HCT116 (cell line): ENCODE data around the gene SELENOM. TPM values are rescaled to one million over a fixed set of nuclear protein-coding genes. Genes with fewer than 3 reads are reported as not detected.

ENCODE experiments used
- ATAC-seq: fragments of 200-7000 bp; cut with Tn5 transposase; 2 replicates; pipeline ENCODE4 v1.9.1; 2020; ENCODE audit warnings: mild to moderate bottlenecking, moderate library complexity
- BruUV-seq: library from RNA; stranded (reverse); fragments of 400-500 nt; replicated peaks from 2 replicates; lab custom pipeline; 2021; lab: Mats Ljungman, UMichigan
- CTCF ChIA-PET: fragments of 300-600 bp; sonication (Branson Sonifier 250); formaldehyde crosslinking; loops from one replicate; lab custom pipeline; 2021; ENCODE audit warnings: antibody characterized with exemption; lab: Charles Lee
- POLR2A ChIA-PET: fragments of 300-600, 350-600 bp; sonication (Branson Sonifier 250); formaldehyde crosslinking; loops from one replicate; lab custom pipeline; 2021; ENCODE audit warnings: antibody characterized with exemption; lab: Charles Lee
- RAD21 ChIA-PET, 2 experiments: fragments of 300-600 bp; sonication (Branson Sonifier 250); formaldehyde crosslinking; loops; one replicate each; lab custom pipeline; 2023; ENCODE audit warnings: low total read pairs in 2 of 2; ENCODE audit not compliant: uncharacterized antibody in 2 of 2, unreplicated experiment in 2 of 2, low non-redundant PET in 1 of 2; lab: Charles Lee
- DNase-seq: peaks from one replicate; pipeline ENCODE4 v3.0.0-alpha.2; 2010; ENCODE audit warnings: low read depth, low spot score
- H2AFZ ChIP-seq: fragments of 200-600 bp; shearing (Covaris generic), sonication (generic); 2 replicates; pipeline ENCODE4 v1.6.1; 2017; ENCODE audit warnings: low read depth, mixed run types, mixed read lengths, antibody characterized with exemption, low read length; ENCODE audit not compliant: poor library complexity, severe bottlenecking
- H3K27ac ChIP-seq: 2 replicates; pipeline ENCODE4 v1.5.1; 2012; ENCODE audit warnings: low read depth, low read length
- H3K27me3 ChIP-seq: fragments of 200-600 bp; sonication (generic); 2 replicates; pipeline ENCODE4 v1.6.1; 2016; ENCODE audit warnings: mixed run types, low read length, mixed read lengths; ENCODE audit not compliant: insufficient read depth
- H3K36me3 ChIP-seq, 2 experiments: fragments of 200-500 bp in 1 of 2; fragments of 200-600 bp in 1 of 2; sonication (Bioruptor generic) in 1 of 2; sonication (generic) in 1 of 2; 2 replicates each; pipeline versions ENCODE4 v1.5.1 to v1.6.1; 2014 to 2016; ENCODE audit warnings: low read length in 2 of 2, inconsistent platforms in 1 of 2, mixed read lengths in 1 of 2, mixed run types in 1 of 2; ENCODE audit not compliant: insufficient read depth in 2 of 2, control insufficient read depth in 1 of 2
- H3K4me1 ChIP-seq, 2 experiments: fragments of 200-600 bp in 1 of 2; sonication (generic) in 1 of 2; 2 replicates each; pipeline versions ENCODE4 v1.5.1 to v1.6.1; 2012 to 2017; ENCODE audit warnings: low read length in 2 of 2, inconsistent platforms in 1 of 2, mild to moderate bottlenecking in 1 of 2, mixed read lengths in 1 of 2, mixed run types in 1 of 2, moderate library complexity in 1 of 2; ENCODE audit not compliant: insufficient read depth in 2 of 2, control insufficient read depth in 1 of 2
- H3K4me2 ChIP-seq: fragments of 200-600 bp; sonication (generic); 2 replicates; pipeline ENCODE4 v1.6.1; 2017; ENCODE audit warnings: mixed run types, low read length, mixed read lengths
- H3K4me3 ChIP-seq, 2 experiments: fragments of 200-600 bp in 1 of 2; sonication (generic) in 1 of 2; replicated peaks in 1 of 2; 2 replicates each; pipeline ENCODE4 v1.5.1; 2011 to 2016; ENCODE audit warnings: low read length in 2 of 2, control low read depth in 1 of 2, low read depth in 1 of 2, mild to moderate bottlenecking in 1 of 2, mixed read lengths in 1 of 2, mixed run types in 1 of 2
- H3K79me2 ChIP-seq: fragments of 200-600 bp; sonication (generic); 2 replicates; pipeline ENCODE4 v1.6.1; 2017; ENCODE audit warnings: mild to moderate bottlenecking, mixed run types, low read length, moderate library complexity, mixed read lengths; ENCODE audit not compliant: insufficient read depth
- H3K9ac ChIP-seq: fragments of 200-600 bp; sonication (generic); 2 replicates; pipeline ENCODE4 v1.6.1; 2016; ENCODE audit warnings: low read length, mixed read lengths
- H3K9me2 ChIP-seq: fragments of 200-600 bp; sonication (generic), shearing (Covaris generic); 2 replicates; pipeline ENCODE4 v1.6.1; 2017; ENCODE audit warnings: mixed run types, mild to moderate bottlenecking, moderate library complexity; ENCODE audit not compliant: insufficient read depth
- H3K9me3 ChIP-seq, 2 experiments: fragments of 200-500 bp in 1 of 2; fragments of 200-600 bp in 1 of 2; sonication (Bioruptor generic) in 1 of 2; sonication (generic) in 1 of 2; 2 replicates each; pipeline ENCODE4 v1.6.1; 2014 to 2017; ENCODE audit warnings: low read length in 2 of 2, mixed read lengths in 2 of 2, inconsistent platforms in 1 of 2, low read depth in 1 of 2, mild to moderate bottlenecking in 1 of 2, mixed run types in 1 of 2, moderate library complexity in 1 of 2; ENCODE audit not compliant: control insufficient read depth in 1 of 2, insufficient read depth in 1 of 2
- H4K20me1 ChIP-seq: fragments of 200-600 bp; sonication (generic), shearing (Covaris generic); 2 replicates; pipeline ENCODE4 v1.6.1; 2017; ENCODE audit warnings: mixed run types, mild to moderate bottlenecking, moderate library complexity; ENCODE audit not compliant: insufficient read depth
- ELF1 ChIP-seq: IDR thresholded peaks from 2 replicates; pipeline ENCODE4 v1.6.1; 2012; ENCODE audit warnings: low read depth, borderline replicate concordance
- EZH2 ChIP-seq: fragments of 200-600 bp; sonication (generic); IDR thresholded peaks from 2 replicates; pipeline ENCODE4 v1.6.1; 2017; ENCODE audit warnings: antibody characterized with exemption, mixed run types
- POLR2A ChIP-seq: IDR thresholded peaks from 2 replicates; pipeline ENCODE4 v1.7.0; 2011; ENCODE audit warnings: borderline replicate concordance; ENCODE audit not compliant: insufficient read depth, insufficient read length; ENCODE audit errors: extremely low read depth
- SIN3A ChIP-seq: IDR thresholded peaks from 2 replicates; pipeline ENCODE4 v1.6.1; 2012; ENCODE audit warnings: low read depth
- SP1 ChIP-seq: IDR thresholded peaks from 2 replicates; pipeline ENCODE4 v1.6.1; 2012; ENCODE audit warnings: low read depth
- YY1 ChIP-seq: IDR thresholded peaks from 2 replicates; pipeline ENCODE4 v1.6.1; 2011; ENCODE audit warnings: low read length, low read depth, moderate library complexity, mild to moderate bottlenecking; ENCODE audit not compliant: insufficient replicate concordance; ENCODE audit errors: extremely low read depth
- intact Hi-C: fragments of 100-400 bp; cut with micrococcal nuclease; formaldehyde crosslinking; loops from 2 replicates; pipeline ENCODE4 v1.10.0; 2022
- total RNA-seq: library from RNA; stranded (reverse); gene quantifications from one replicate; pipeline ENCODE4 v1.2.1, GENCODE V29; 2021; ENCODE audit not compliant: unreplicated experiment

SELENOM gene
- total RNA-seq, 1 experiment from 2014 or later, result 65.6 TPM

- intact Hi-C loops, result loop anchor here (1.0 kb wide), 3 partner anchors 41 to 164 kb away; no protein-coding TSS in a partner anchor
- Histone ChIP-seq H4K20me1 (no peaks in the 10 kb centered on the region), H3K79me2 (no peaks in the 10 kb centered on the region; the same call in 1 of the 2 replicates), H3K4me2 (peak overlapping the region; percentile 78), H3K4me3 (peak overlapping the region; percentile 43 to 53)
- peak; percentile 21 for ATAC-seq
- DNase-seq, result no peak
- TF ChIP-seq POLR2A (peak; percentile 8), SP1 (no peak), ELF1 (no peak)
- TF ChIP-seq, all 23 proteins: peak for 1
- H2AFZ ChIP-seq, result peak overlapping the region; percentile 87
- peak overlapping the region; percentile 39; the same call in 1 of the 2 replicates for H3K27ac ChIP-seq
- no peaks in the 10 kb centered on the region for H3K9me3 ChIP-seq
- RAD21 ChIA-PET, result interaction anchor here (0.7 to 1.7 kb wide), 10 partner anchors 24 to 343 kb away, joined by 3 to 8 read pairs (median 3); no protein-coding TSS in a partner anchor
- 0 out of 4 replicates have a peak, but pooled peaks cover 0 to 3% of the 10 kb centered on the region in 2 experiments for H3K36me3 ChIP-seq
- H3K9me2 ChIP-seq, result no peaks in the 10 kb centered on the region
- H3K9ac ChIP-seq, result peak overlapping the region; percentile 43
- CTCF ChIA-PET, result interaction anchor here (0.7 to 3.5 kb wide), 33 partner anchors 9 to 473 kb away, joined by 3 to 57 read pairs (median 5); partner anchors contain the start of genes INPP5J, RNF185 and SMTN
- BruUV-seq, result no TSS peak
- POLR2A ChIA-PET, result interaction anchor here (0.9 to 1.9 kb wide), 13 partner anchors 8 to 139 kb away, joined by 3 to 8 read pairs (median 4); partner anchors contain the start of genes INPP5J, MORC2 and SMTN
- peaks cover 14 to 21% of the 10 kb centered on the region in 2 experiments; a peak in 3 of 4 replicates for H3K4me1 ChIP-seq
- no peaks in the 10 kb centered on the region for H3K27me3 ChIP-seq
Observed at GRCh38 chr22:31107894-31108218, 488 bp upstream of the SELENOM start.

- POLR2A ChIA-PET, result interaction anchor here (0.9 to 1.9 kb wide), 7 partner anchors 8 to 138 kb away, joined by 3 to 6 read pairs (median 4); partner anchors contain the start of genes MORC2 and SMTN
- Histone ChIP-seq H3K4me2 (peak overlapping the region; percentile 99), H3K4me3 (peak overlapping the region; percentile 90 to 97), H3K9ac (peak overlapping the region; percentile 95), H3K36me3 (peaks cover 0 to 9% of the 10 kb centered on the region in 2 experiments; a peak in 1 of 4 replicates), H4K20me1 (no peaks in the 10 kb centered on the region), H2AFZ (no peak overlapping the region), H3K4me1 (peaks cover 14 to 31% of the 10 kb centered on the region in 2 experiments; a peak in 3 of 4 replicates), H3K27me3 (no peaks in the 10 kb centered on the region), H3K9me2 (no peaks in the 10 kb centered on the region), H3K27ac (peak overlapping the region; percentile 75), H3K79me2 (no peaks in the 10 kb centered on the region; the same call in 1 of the 2 replicates), H3K9me3 (no peaks in the 10 kb centered on the region)
- peak; percentile 15 for ATAC-seq
- CTCF ChIA-PET, result interaction anchor here (0.8 to 3.5 kb wide), 16 partner anchors 8 to 207 kb away, joined by 3 to 57 read pairs (median 9); partner anchors contain the start of genes MORC2 and TUG1
- no peak for TF ChIP-seq SIN3A
- no peak for TF ChIP-seq YY1
- no peak for TF ChIP-seq SP1
- no peak for TF ChIP-seq EZH2
- no peak for DNase-seq
- TSS peak; percentile 67 for BruUV-seq
- RAD21 ChIA-PET, result interaction anchor here (1.2 to 1.5 kb wide), 2 partner anchors 42 to 166 kb away, joined by 7 to 8 read pairs; no protein-coding TSS in a partner anchor
- intact Hi-C loops, result loop anchor here (1.0 kb wide), 3 partner anchors 43 to 166 kb away; no protein-coding TSS in a partner anchor
Observed at GRCh38 chr22:31106731-31107177, 614 bp downstream of the SELENOM start.
